D721Med (cell line): Measurements from ENCODE around the gene GATA6.

ENCODE experiments used
- DNase-seq: peaks from one replicate; pipeline ENCODE4 v3.0.0; 2011; ENCODE audit warnings: low spot score; ENCODE audit not compliant: insufficient read length
- FAIRE-seq: peaks from 2 replicates; lab custom pipeline; 2011; peaks lifted over from hg19 to GRCh38; lab: Jason Lieb, UNC
- CTCF ChIP-seq: IDR thresholded peaks from 2 replicates; pipeline ENCODE4 v1.5.1; 2012; ENCODE audit warnings: mild to moderate bottlenecking, control low read depth; ENCODE audit not compliant: insufficient read depth; ENCODE audit errors: missing control alignments

The GATA6 gene

GRCh38 chr18:22141211-22141610 is 28.2 kb upstream of the GATA6 start:
- FAIRE-seq (no peak), DNase-seq (no peak)
- TF ChIP-seq CTCF, result no peak

GRCh38 chr18:22143347-22144340 is 25.7 kb upstream of the GATA6 start:
- no peak for DNase-seq
- FAIRE-seq, result no peak
- no peak for TF ChIP-seq CTCF

GRCh38 chr18:22145160-22145559 is 24.2 kb upstream of the GATA6 start:
- TF ChIP-seq CTCF, result no peak
- no peak for DNase-seq
- FAIRE-seq, result no peak

GRCh38 chr18:22149710-22150109 is 19.7 kb upstream of the GATA6 start:
- no peak for FAIRE-seq
- TF ChIP-seq CTCF, result no peak
- no peak for DNase-seq

- TF ChIP-seq CTCF, result no peak
- no peak for FAIRE-seq
- DNase-seq, result no peak
Observed at GRCh38 chr18:22152093-22152492, 17.3 kb upstream of the GATA6 start.

- FAIRE-seq (no peak), DNase-seq (no peak)
- no peak for TF ChIP-seq CTCF
Observed at GRCh38 chr18:22153428-22153827, 16.0 kb upstream of the GATA6 start.

- no peak for DNase-seq
- FAIRE-seq, result no peak
- no peak for TF ChIP-seq CTCF
Observed at GRCh38 chr18:22155584-22155983, 13.8 kb upstream of the GATA6 start.
